M059J (cell line): ENCODE data around the gene ZNF548. TPM values are rescaled to one million over a fixed set of nuclear protein-coding genes. Genes with fewer than 3 reads are reported as not detected.
"Not testable (repeated sequence)": the region's sequence is repeated elsewhere in the genome, so short reads cannot be mapped to it uniquely, and the experiment has no call there.

ENCODE experiments used
- DNase-seq: peaks from one replicate; pipeline ENCODE4 v3.0.0-alpha.2; 2012; ENCODE audit warnings: low read depth
- total RNA-seq: library from RNA; depleted of rRNA; stranded (reverse); fragments of >200 nt; shearing (Covaris generic); gene quantifications from 2 replicates; pipeline ENCODE4 v1.2.3, GENCODE V29; 2014; rRNA removed

ZNF548 gene
- 13.6 and 21.9 TPM in 2 replicates for total RNA-seq

- DNase-seq, result peak; percentile 99
These were observed at the start of gene ZNF548 for GRCh38 chr19:57389730-57390598. TSS of gene ZNF548 (plus strand) at chr19:57389854. CDS start at chr19:57390100, 246 bp downstream.

- no peak for DNase-seq
These were observed 47.1 kb upstream of the ZNF548 start for GRCh38 chr19:57342582-57342981.

GRCh38 chr19:57348136-57348535 lies 41.5 kb upstream of the ZNF548 start:
- no peak for DNase-seq

- DNase-seq, result peak; percentile 97
These were observed 38.5 kb upstream of the ZNF548 start, which contains the start of gene ZNF304 for GRCh38 chr19:57350877-57351805. TSS of gene ZNF304 (plus strand) at chr19:57351271. CDS start at chr19:57351665, 394 bp downstream.

GRCh38 chr19:57351867-57352266 lies 37.8 kb upstream of the ZNF548 start:
- no peak for DNase-seq

- DNase-seq, result no peak
These were observed 33.7 kb upstream of the ZNF548 start for GRCh38 chr19:57355916-57356315.

GRCh38 chr19:57357406-57357805 lies 32.2 kb upstream of the ZNF548 start:
- DNase-seq, result no peak

- DNase-seq, result no peak
These were observed 30.4 kb upstream of the ZNF548 start for GRCh38 chr19:57359300-57359699.

- no peak for DNase-seq
These were observed 27.2 kb upstream of the ZNF548 start for GRCh38 chr19:57362419-57362818.

GRCh38 chr19:57362997-57363687 lies 26.5 kb upstream of the ZNF548 start, which contains the start of the genes TRAPPC2B and ZNF547:
TSS of gene TRAPPC2B (plus strand) at chr19:57363551. CDS start at chr19:57364834, 1,283 bp downstream.
TSS of gene ZNF547 (plus strand) at chr19:57363551. CDS start at chr19:57368556, 5,005 bp downstream.
- peak; percentile 99 for DNase-seq

GRCh38 chr19:57363688-57364181 lies 25.9 kb upstream of the ZNF548 start:
- peak; percentile 25 for DNase-seq

- DNase-seq, result no peak
These were observed 22.9 kb upstream of the ZNF548 start for GRCh38 chr19:57366776-57367175.

GRCh38 chr19:57374179-57374578 lies 15.5 kb upstream of the ZNF548 start:
- no peak for DNase-seq

GRCh38 chr19:57374647-57375046 lies 15.0 kb upstream of the ZNF548 start:
- not testable (repeated sequence) for DNase-seq

- DNase-seq, result no peak
These were observed 13.5 kb upstream of the ZNF548 start for GRCh38 chr19:57376151-57376550.

GRCh38 chr19:57377498-57378146 lies 12.0 kb upstream of the ZNF548 start:
- DNase-seq, result no peak

- DNase-seq, result no peak
These were observed 8.7 kb upstream of the ZNF548 start for GRCh38 chr19:57380923-57381322.

GRCh38 chr19:57382806-57383488 lies 6.7 kb upstream of the ZNF548 start:
- DNase-seq, result no peak

- DNase-seq, result no peak
These were observed 392 bp upstream of the ZNF548 start for GRCh38 chr19:57389194-57389729.

- no peak for DNase-seq
These were observed 6.1 kb downstream of the ZNF548 start for GRCh38 chr19:57395710-57396109.
